HG03460 (cell line): ENCODE data around the gene KIF1B.

Experiments used
- ATAC-seq: cut with Tn5 transposase; IDR thresholded peaks from one replicate; pipeline ENCODE4 v1.9.1; 2021; ENCODE audit not compliant: unreplicated experiment

KIF1B gene

DNA sequence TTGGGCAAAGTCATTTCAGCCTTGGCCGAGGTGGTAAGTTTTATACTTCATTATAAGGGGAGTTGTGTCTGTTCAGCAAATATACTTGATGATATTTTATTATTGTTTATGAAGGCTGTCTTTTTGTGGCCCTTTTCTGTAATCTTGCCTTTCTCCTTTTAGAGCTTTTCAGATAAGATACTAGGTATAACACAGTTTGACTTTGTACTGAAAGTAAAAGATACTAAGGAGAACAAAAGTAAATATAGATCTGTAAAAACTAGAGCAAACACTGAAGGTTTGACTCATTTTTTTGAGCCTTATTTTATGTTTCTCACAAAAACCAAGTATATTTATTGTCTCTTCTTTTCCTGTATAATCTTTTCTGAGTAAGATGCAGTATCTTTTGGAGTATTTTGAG lies 61.9 kb downstream of the KIF1B start:
- no peak for ATAC-seq

DNA sequence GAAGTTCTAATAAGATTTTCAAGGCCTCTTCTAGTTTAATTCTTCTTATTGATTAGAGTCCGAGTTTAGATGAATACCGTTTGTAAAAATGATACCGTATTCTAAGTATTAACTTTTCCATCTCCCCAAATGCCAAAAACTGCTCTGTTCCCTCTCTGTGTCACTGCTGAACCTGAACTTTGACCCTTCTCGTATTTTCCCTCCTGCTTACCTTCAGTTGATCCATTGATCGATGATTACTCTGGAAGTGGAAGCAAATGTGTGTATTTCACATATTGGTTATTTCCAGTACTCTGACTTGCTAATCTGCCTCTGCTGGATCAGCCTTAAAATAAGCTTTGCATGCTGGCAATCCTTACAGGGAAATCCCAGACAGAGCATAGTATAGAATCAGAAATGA lies 68.5 kb downstream of the KIF1B start:
- no peak for ATAC-seq

DNA sequence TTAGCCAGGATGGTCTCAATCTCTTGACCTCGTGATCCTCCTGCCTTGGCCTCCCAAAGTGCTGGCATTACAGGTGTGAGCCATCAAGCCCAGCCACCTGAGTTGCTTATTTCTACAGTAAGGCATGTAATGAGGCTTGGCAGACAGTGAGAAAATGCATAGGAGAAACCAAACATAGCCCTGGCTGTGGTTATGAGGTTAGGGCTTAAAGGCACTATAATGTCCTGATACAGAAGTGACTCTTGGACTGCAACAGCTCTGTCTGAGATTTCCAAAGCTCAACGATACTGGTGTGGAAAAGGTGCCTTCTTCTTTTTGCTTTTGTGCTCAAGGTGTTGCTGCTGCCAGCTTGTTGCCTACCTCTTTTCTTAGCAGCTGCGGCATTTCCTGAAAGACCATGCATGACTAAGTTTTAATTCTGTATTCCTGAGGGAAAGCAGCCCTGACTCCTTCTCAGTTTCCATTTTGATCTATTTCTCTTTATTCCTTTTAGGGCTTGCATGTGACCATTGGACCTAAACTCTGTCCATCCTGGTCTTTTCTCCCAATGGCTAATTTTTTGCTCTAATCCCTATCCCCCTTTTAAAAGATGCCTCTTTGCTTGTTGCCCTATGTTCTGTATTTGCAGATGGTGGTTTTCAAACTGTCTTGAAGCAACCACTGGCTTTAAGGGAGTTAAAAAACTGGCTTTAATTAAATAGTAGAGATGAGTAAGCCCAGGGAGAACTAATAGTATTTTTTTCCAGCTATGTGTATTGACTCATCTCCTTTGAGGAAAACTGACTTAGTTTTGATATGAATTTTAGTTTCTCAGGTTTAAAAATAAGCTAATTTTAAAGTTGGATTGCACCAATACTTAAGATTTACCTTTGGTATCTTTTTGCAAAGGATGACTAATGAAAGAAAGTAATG lies 70.3 kb downstream of the KIF1B start:
- ATAC-seq, result no peak

DNA sequence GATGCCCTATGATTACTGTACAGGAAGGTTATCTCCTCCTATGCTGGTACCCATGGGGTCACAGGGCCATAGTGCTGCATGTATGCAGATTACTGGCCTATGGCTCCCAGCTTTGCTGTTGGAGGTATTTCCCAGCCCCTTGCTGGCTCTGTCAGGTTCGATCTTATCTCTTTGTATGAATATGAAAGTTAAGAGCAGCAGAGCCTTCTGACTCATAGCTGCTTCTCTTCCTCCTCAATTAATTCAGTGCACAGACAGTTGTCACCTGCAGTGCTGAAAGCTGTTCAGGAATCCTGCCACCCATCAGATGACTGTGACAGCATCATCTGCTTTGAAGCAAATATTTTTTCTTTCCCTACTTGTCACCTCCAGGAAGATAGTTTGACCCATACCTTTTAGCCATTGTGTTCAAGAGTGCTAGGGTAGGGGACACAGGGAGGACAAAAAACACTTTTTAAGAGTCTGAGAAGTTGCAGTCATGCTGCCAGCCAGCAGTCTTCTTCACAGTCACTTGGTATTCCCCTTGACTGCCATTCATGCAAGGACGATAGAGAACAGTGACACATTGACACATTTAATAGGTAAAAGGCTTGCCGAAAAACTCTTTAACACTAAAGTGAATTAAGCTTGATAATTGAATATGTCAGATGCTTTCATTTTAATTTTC lies 73.1 kb downstream of the KIF1B start:
- peak; percentile 50 for ATAC-seq

DNA sequence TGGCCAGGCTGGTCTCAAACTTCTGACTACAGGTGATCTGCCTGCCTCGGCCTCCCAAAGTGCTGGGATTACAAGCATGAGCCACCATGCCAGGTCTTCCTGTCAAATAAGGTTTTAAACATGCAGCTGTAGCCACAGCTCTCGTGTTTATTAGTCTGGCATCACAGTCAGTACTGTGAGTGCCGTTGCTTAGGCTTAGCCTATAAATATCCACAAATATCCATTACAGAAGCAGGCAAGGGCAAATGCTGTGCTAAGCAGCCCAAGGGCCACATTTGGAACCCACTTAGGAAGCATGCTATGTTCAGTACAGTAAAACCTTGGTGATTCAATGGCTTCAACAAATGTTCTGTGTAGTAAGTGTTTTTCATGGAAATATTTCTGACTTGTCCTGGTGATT lies 75.9 kb downstream of the KIF1B start:
- ATAC-seq, result no peak

DNA sequence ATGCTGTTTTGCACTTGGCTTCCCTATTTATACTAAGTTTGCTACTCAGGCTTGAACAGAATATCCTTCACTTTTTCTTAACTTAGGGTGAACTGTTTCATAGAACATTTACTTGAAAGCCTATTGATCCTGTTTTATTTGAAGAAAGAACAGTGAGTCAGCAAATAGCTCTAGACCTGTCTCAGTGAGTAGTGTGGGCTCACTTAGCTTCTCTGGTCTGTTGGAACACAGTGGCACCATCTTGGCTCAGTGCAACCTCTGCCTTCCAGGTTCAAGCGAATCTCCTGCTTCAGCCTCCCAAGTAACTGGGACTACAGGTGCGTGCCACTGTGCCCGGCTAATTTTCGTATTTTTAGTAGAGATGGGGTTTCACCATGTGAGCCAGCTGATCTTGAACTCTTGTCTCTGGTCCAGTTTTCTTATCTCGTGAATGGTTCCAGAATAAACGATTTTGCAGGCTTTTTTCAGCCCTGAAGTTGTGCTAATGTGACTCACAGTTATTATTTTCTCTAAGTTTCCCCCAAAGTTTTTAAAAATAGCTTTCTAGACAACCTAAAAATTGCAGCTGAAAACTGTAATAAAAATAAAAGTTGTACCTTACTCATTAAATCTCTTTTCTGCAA lies 76.8 kb downstream of the KIF1B start:
- ATAC-seq, result no peak

DNA sequence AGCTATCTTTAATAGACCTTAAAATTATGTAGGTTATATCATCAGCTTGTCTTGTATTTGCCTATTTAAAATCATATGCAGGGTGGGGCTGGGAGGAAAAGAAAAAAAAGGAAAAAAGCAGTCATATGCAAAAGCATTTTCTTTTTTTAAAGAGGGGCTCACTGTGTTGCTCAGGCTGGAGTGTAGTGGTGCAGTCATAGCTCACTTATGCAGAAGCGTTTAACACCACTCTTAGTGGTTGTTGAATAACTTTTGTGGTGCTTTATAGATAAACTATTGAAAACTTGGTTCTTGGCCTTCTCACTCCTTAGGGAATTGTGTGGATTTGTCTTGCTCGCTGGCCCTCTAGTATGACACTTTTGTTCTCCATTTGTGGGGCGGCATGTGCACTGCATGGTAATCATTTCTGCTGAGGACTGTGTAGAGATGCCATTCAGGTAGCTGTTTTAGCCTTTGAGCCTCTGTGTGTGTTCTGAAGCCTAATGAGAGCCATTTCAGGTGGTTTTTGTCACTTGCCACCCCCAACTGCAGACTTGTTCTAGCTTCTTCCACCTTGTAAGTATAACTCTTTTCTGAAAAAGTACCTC lies 77.8 kb downstream of the KIF1B start:
- ATAC-seq, result no peak

DNA sequence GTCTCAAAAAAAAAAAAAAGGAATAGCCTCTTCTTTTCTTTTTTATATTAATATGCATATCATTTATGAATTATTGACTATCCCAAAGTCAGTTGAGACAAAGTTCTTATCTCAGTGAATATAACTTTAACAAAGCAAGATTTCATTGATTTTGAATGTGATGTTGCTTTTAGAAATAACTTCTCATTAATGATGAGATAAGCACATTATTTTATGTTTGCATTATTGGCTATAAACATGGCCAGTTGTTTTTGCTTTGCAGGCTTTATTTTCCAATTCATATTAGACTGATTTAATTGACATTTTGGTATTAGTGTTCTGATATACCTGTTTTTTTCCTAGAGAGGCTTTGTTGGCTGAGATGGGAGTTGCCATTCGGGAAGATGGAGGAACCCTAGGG lies 81.3 kb downstream of the KIF1B start:
- ATAC-seq, result no peak

DNA sequence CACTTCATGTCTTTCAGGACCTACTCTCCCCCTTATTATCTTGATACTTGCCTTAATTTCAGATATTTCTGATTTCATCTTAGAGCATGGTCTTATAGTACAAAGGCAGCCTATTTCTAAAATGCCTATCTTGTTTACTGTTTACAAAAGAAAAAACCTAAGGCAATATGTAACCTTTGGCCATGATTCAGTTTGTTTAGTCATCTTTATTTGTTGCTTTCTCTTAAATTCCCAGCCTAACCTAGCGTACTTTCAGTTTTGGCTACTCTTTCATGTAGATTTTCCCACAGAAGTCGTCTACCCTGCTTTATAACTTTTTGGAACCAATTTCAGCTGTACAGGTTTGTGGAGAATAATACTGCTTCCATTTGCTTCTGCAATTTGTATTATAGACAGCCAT lies 81.8 kb downstream of the KIF1B start:
- ATAC-seq, result no peak

DNA sequence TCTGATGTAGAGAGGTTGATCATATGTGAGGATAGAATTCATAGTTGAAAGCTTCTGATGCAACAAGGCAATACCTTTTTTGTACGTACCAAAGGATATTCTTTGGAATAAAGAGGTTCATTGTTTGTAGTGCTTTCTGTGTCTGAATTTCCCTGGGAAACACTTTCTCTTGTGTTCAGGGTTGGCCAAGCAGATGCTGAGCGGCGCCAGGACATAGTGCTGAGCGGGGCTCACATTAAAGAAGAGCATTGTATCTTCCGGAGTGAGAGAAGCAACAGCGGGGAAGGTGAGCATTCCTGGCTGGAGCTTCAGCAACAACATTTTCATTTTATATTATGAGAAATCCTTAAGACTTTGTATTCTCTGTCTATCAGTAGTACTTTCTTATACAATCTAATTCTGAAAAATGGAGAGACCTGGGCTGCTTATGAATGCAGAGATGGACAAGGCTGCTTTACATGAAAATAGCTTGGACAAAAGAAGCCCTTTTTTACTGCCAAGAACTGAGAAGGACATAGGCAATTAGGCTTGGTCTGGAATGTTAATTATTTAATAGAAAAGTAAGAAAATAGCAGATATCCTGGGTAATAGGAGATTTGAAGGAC lies 85.2 kb downstream of the KIF1B start:
- ATAC-seq, result no peak

DNA sequence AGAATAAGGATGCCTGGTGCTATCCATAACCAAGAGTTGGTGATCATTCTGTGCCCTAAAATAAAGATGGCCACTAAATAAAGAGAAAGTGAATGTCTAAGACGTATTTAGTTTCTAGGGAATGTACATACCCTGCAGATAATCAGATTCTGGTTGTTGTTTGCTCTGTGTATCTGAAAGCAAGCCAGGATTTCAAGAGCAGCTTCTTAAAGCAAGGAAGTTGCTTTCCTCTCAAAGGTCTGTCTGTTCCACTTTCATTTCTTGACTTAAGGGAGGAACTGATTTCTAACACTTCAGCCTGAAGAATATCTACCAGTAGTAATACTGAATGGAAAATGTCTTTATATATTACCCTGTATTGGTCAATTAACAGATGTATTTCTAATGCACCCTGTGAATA lies 88.8 kb downstream of the KIF1B start:
- no peak for ATAC-seq

DNA sequence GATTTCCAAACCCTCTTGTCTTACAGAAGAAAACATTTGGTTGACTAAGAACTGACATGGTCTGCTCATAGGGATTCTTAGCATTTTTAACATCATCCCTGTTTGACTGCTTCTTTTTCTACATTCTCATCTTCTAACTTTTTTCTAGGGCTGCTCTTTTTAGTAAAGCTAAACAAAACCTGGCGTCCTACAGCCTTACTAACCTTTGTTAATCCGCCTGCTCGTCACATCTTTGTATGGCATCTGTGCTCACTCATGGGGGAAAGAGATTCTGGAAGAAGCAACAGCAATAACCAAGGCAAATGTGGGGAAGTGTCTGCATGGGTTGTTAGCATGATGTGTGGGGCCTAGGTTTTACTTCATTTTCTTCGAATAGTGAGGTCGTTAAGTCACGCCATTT lies 92.0 kb downstream of the KIF1B start:
- no peak for ATAC-seq

DNA sequence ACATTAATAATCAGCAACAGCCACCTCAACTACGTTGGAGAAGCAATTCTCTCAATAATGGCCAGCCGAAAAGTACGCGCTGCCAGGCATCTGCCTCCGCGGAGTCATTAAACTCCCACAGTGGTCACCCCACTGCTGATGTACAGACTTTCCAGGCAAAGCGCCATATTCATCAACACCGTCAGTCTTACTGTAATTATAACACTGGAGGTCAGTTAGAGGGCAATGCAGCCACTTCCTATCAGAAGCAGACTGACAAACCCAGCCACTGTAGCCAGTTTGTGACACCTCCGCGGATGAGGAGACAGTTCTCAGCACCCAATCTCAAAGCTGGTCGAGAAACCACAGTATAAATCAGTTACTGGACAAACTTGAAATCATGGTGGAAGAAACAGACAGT lies 93.9 kb downstream of the KIF1B start:
- ATAC-seq, result no peak

DNA sequence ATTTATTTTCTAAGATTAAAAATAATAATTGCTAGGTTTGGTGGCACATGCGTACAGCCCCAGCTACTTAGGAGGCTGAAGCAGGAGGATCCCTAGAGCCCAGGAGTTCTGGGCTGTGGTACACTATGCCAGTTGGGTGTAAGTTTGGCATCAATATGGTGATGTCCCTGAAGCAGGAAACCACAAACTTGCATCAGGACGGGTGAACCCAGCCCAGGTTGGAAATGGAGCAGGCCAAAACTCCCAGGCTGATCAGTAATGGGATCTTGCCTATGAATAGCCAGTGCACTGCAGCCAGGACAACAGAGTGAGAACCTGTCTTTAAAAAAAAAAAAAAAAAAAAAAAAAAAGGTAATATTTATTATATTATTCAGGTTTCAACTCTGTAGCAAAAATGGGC lies 96.1 kb downstream of the KIF1B start:
- ATAC-seq, result no peak

DNA sequence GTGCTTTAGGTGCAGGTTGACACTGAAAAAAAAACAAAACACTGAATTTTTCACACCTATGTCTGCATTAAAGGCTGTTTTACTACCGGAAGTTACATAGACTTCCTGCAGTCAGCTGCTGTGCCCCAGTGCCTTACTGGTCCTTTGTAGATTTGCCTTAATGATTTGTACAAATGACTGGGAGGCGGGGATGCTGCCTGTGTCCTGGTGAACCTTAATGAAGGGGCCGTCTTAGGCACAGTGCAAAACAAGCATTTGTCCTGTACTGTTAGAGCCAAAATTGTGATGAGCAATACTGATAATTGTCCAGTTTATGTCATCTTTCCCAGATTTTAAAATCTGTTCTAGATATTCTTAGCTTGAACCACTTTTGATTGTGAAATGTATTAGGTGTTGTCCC lies 97.6 kb downstream of the KIF1B start:
- no peak for ATAC-seq

DNA sequence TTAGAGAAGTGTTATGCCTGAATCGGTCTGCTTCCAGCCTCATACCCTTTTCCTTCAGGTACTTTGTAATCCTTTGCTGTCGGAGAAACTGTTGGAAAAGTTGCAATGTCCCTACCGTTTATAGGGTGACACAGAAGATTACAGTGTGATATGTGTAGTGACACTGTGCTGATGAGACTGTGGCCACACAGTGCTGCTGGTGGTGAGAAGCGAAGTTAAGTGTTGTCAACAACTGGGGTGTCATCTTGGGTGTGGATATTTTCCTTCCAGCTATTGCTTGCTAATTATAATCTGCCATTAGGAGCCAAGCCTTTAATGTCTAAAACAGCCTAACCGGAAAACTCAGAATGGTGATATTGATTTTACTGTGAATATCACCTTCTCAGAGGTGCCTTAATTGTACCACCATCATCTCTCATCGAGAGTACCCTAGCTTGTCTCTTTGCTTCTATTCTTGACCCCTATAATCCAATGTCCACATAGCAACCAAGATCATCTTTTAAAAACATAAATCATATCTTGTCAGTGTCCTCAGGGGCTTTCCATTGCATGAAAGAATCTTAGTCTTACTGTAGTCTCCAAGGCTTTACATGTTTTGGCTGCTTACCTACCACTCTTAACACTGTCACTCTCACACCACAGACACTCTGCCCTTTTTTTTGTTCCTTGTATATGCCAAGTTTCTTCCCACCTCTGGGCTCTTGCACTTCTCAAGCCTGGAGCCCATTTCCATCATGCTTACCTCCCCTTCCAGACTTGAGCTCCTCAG lies 99.1 kb downstream of the KIF1B start:
- no peak for ATAC-seq

DNA sequence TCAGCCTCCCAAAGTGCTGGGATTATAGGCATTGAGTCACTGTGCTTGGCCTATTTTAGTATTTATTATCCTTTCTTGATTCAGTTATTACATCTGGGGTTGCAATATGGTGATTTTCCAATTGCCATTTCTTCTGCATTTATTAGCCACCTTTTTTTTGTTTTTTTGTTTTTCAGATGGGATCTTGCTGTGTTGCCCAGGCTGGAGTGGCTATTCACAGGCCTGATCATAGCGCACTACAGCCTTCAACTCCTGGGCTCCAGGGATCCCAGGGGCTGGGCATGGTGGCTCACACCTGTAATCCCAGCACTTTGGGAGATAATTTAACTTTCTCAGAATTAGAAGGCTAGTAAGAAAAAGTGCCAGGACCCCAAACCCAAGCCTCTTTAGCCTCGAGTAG lies 106.4 kb downstream of the KIF1B start:
- ATAC-seq, result no peak

DNA sequence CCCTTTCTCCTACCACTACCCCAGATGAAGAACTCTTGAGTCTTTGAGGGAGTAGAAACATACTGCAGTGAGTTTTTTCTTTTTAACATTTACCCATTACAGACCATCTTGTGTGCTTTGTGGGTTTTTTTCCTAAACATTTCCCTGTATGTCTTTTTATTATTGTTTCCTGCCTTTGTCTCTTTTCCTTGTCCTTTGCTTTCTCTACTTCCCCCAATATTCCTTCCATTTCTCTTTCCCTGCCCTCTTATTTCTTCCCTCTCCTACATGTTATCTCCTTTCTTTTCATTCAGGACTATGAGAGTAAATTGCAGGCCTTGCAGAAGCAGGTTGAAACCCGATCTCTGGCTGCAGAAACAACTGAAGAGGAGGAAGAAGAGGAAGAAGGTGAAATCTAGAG lies 109.4 kb downstream of the KIF1B start:
- no peak for ATAC-seq

DNA sequence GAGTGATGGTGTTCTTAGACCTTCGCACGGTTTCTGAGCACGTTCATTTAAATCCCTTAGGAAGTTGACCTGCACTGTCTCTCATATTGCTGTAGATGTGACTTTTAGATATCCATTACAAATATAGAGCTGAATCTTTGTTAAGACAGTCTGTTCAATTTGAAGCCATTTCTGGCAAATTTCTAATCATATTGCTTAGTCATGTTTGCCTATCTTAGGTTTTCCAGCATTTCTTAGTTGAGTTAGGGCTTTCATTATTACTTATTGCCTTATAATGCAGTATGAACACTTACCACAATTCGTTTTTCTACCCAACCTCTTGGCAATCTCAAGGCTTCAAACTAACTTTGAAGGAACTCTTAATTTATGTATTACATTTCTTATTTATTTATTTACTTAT lies 110.0 kb downstream of the KIF1B start:
- no peak for ATAC-seq

DNA sequence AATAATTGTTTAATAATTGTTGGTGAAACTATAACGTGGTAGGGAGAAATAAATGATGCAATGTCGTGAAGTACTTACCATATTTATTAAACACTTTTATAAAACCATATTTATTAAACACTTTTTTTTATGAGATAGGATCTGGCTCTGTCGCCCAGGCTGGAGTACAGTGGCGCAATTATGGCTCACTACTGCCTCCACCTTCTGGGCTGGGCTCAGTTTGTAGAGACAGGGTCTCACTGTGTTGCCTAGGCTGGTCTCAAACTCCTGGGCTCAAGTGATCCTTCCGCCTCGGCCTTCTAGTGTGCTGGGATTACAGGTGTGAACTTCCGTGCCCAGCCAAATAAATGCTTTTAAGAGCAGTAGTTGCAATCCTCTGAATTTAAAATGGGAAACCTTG lies 112.5 kb downstream of the KIF1B start:
- ATAC-seq, result no peak

DNA sequence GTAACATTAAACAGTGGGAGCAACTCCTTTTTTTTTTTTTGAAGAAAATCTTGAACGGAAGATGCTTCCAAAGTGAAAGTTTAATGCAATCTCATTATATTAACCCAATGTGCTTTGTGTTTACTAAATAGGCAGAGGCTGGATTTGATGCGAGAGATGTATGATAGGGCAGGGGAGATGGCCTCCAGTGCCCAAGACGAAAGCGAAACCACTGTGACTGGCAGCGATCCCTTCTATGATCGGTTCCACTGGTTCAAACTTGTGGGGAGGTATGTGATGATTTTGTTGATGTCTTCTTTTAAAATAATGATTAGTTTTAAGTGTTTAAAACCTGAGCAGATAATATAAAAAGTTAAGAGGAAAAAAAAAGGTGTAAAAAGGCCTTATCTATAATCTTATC lies 114.3 kb downstream of the KIF1B start:
- no peak for ATAC-seq
